ENCODE data around the gene ABHD8. TPM values are rescaled to one million over a fixed set of nuclear protein-coding genes. Genes with fewer than 3 reads are reported as not detected.
"Not testable (repeated sequence)": the region's sequence is repeated elsewhere in the genome, so short reads cannot be mapped to it uniquely, and the experiment has no call there.

Gene ABHD8
- polyA plus RNA-seq, 1 experiment = 6.1 TPM

- CTCF ChIA-PET = interaction anchor here (0.6 kb wide), 1 partner anchor 17 kb away, joined by 3 read pairs; no protein-coding TSS in a partner anchor
- Histone ChIP-seq H3K4me3 (ENCODE audit: low read depth, low read length) (no peak overlapping the region), H3K9me3 (ENCODE audit: control insufficient read depth, insufficient read depth, low read length) (no peaks in the 10 kb centered on the region), H3K27me3 (ENCODE audit: control insufficient read depth, insufficient read depth, low read length) (no peaks in the 10 kb centered on the region), H3K27ac (ENCODE audit: low read depth, low read length) (no peak overlapping the region)
- TF ChIP-seq CTCF (IDR thresholded peaks at IDR 0.05; ENCODE audit: low read depth, low read length) = no peak
- no peak for DNase-seq (ENCODE audit: low read depth, low spot score)
- POLR2A ChIA-PET = interaction anchor here (0.7 kb wide), 1 partner anchor 12 kb away, joined by 3 read pairs; the partner anchor contains the start of gene BABAM1
These were observed 23.8 kb downstream of the ABHD8 start for GRCh38 chr19:17279436-17279835.

- no peaks in the 10 kb centered on the region for H3K9me3 ChIP-seq (ENCODE audit: control insufficient read depth, insufficient read depth, low read length)
- POLR2A ChIA-PET = no interaction called here
- TF ChIP-seq CTCF (IDR thresholded peaks at IDR 0.05; ENCODE audit: low read depth, low read length) = no peak
- CTCF ChIA-PET = interaction anchor here (0.6 kb wide), 1 partner anchor 162 kb away, joined by 4 read pairs; no protein-coding TSS in a partner anchor
- H3K27ac ChIP-seq (ENCODE audit: low read depth, low read length) = no peak overlapping the region
- DNase-seq (ENCODE audit: low read depth, low spot score) = no peak
- H3K27me3 ChIP-seq (ENCODE audit: control insufficient read depth, insufficient read depth, low read length) = no peaks in the 10 kb centered on the region
- H3K4me3 ChIP-seq (ENCODE audit: low read depth, low read length) = no peak overlapping the region
These were observed 27.6 kb downstream of the ABHD8 start for GRCh38 chr19:17275441-17276175.

- CTCF ChIA-PET; H3K27ac ChIP-seq (ENCODE audit: low read depth, low read length); DNase-seq (ENCODE audit: low read depth, low spot score); H3K9me3 ChIP-seq (ENCODE audit: control insufficient read depth, insufficient read depth, low read length); H3K27me3 ChIP-seq (ENCODE audit: control insufficient read depth, insufficient read depth, low read length); POLR2A ChIA-PET; H3K4me3 ChIP-seq (ENCODE audit: low read depth, low read length): not testable (repeated sequence)
These were observed 28.3 kb downstream of the ABHD8 start for GRCh38 chr19:17274892-17275291.

GRCh38 chr19:17268754-17269153, 34.5 kb downstream of the ABHD8 start:
- TF ChIP-seq CTCF (IDR thresholded peaks at IDR 0.05; ENCODE audit: low read depth, low read length) = no peak
- POLR2A ChIA-PET = interaction anchor here (0.6 to 0.7 kb wide), 2 partner anchors 53 to 494 kb away, joined by 3 read pairs; no protein-coding TSS in a partner anchor
- no peak overlapping the region for H3K4me3 ChIP-seq (ENCODE audit: low read depth, low read length)
- no peaks in the 10 kb centered on the region for H3K9me3 ChIP-seq (ENCODE audit: control insufficient read depth, insufficient read depth, low read length)
- CTCF ChIA-PET = no interaction called here
- no peak overlapping the region for H3K27ac ChIP-seq (ENCODE audit: low read depth, low read length)
- no peak for DNase-seq (ENCODE audit: low read depth, low spot score)
- H3K27me3 ChIP-seq (ENCODE audit: control insufficient read depth, insufficient read depth, low read length) = no peaks in the 10 kb centered on the region

- POLR2A ChIA-PET = interaction anchor here (0.7 to 1.3 kb wide), 5 partner anchors 10 to 178 kb away, joined by 3 to 4 read pairs (median 3); partner anchors contain the start of genes OCEL1 and USE1
These were observed 36.0 kb downstream of the ABHD8 start, which contains the start of gene BABAM1 for GRCh38 chr19:17266975-17267788. Gene BABAM1 (plus strand): TSS chr19:17267443. CDS start chr19:17268807, 1,364 bp downstream.

More at GRCh38 chr19:17266975-17267788, 36.0 kb downstream of the ABHD8 start, which contains the start of gene BABAM1:
- DNase-seq (ENCODE audit: low read depth, low spot score) = peak; percentile 99
- Histone ChIP-seq H3K27me3 (ENCODE audit: control insufficient read depth, insufficient read depth, low read length) (no peaks in the 10 kb centered on the region), H3K9me3 (ENCODE audit: control insufficient read depth, insufficient read depth, low read length) (no peaks in the 10 kb centered on the region), H3K4me3 (ENCODE audit: low read depth, low read length) (peak within 1 kb of the TSS; percentile 96), H3K27ac (ENCODE audit: low read depth, low read length) (peak within 1 kb of the TSS; percentile 52)
- TF ChIP-seq CTCF (IDR thresholded peaks at IDR 0.05; ENCODE audit: low read depth, low read length) = no peak
- CTCF ChIA-PET = interaction anchor here (0.8 to 1.1 kb wide), 2 partner anchors 15 to 26 kb away, joined by 3 read pairs; no protein-coding TSS in a partner anchor
